Mononuclear cell (primary cell): ENCODE measurements around the gene FBXO48. TPM values are rescaled to one million over a fixed set of nuclear protein-coding genes. Genes with fewer than 3 reads are reported as not detected.
"Not testable (repeated sequence)": the region's sequence is repeated elsewhere in the genome, so short reads cannot be mapped to it uniquely, and the experiment has no call there.

ENCODE experiments used
- H3K27me3 ChIP-seq: 2 replicates; pipeline ENCODE4 v1.6.0; 2011; ENCODE audit warnings: low read length, control low read depth; ENCODE audit not compliant: insufficient read depth
- H3K4me1 ChIP-seq: 2 replicates; pipeline ENCODE4 v1.5.1; 2011; ENCODE audit warnings: mild to moderate bottlenecking, low read length, control low read depth; ENCODE audit not compliant: insufficient read depth
- H3K4me3 ChIP-seq: 2 replicates; pipeline ENCODE4 v1.5.1; 2011; ENCODE audit warnings: mild to moderate bottlenecking, low read length, moderate library complexity
- H3K9me3 ChIP-seq: 2 replicates; pipeline ENCODE4 v1.5.1; 2011; ENCODE audit warnings: low read depth, mild to moderate bottlenecking, control low read depth, low read length
- total RNA-seq: library from RNA; depleted of rRNA; stranded (reverse); fragments of >200 nt; gene quantifications from one replicate; pipeline ENCODE4 v1.2.3, GENCODE V29; 2012

FBXO48 gene
- 0.52 TPM for total RNA-seq

GRCh38 chr2:68467077-68467960 lies at the start of gene FBXO48, which contains the start of gene APLF:
Gene FBXO48 (minus strand): TSS chr2:68467294. CDS start chr2:68465145, 2,149 bp downstream.
Gene APLF (plus strand): TSS chr2:68467585. CDS start chr2:68467732, 147 bp downstream.
- H3K9me3 ChIP-seq, result no peaks in the 10 kb centered on the region
- peaks cover 24% of the 10 kb centered on the region for H3K4me1 ChIP-seq
- peak within 1 kb of the TSS; percentile 86 for H3K4me3 ChIP-seq

GRCh38 chr2:68516051-68516955 lies 49.2 kb upstream of the FBXO48 start:
- Histone ChIP-seq H3K9me3 (no peaks in the 10 kb centered on the region), H3K4me3 (no peak overlapping the region), H3K4me1 (no peaks in the 10 kb centered on the region), H3K27me3 (no peaks in the 10 kb centered on the region)

More at GRCh38 chr2:68467077-68467960, at the start of gene FBXO48, which contains the start of gene APLF:
- no peaks in the 10 kb centered on the region for H3K27me3 ChIP-seq

GRCh38 chr2:68514316-68514929 lies 47.3 kb upstream of the FBXO48 start:
- Histone ChIP-seq H3K4me3 (no peak overlapping the region), H3K4me1 (no peaks in the 10 kb centered on the region), H3K9me3 (no peaks in the 10 kb centered on the region), H3K27me3 (no peaks in the 10 kb centered on the region)

GRCh38 chr2:68512966-68513365 lies 45.9 kb upstream of the FBXO48 start:
- Histone ChIP-seq H3K4me1 (no peaks in the 10 kb centered on the region), H3K27me3 (no peaks in the 10 kb centered on the region), H3K9me3 (no peaks in the 10 kb centered on the region), H3K4me3 (no peak overlapping the region)

- no peaks in the 10 kb centered on the region for H3K9me3 ChIP-seq
- no peaks in the 10 kb centered on the region for H3K4me1 ChIP-seq
- H3K4me3 ChIP-seq, result no peak overlapping the region
- H3K27me3 ChIP-seq, result no peaks in the 10 kb centered on the region
These were observed 45.2 kb upstream of the FBXO48 start for GRCh38 chr2:68512326-68512725.

GRCh38 chr2:68506170-68506569 lies 39.1 kb upstream of the FBXO48 start:
- Histone ChIP-seq H3K4me3 (no peak overlapping the region), H3K4me1 (no peaks in the 10 kb centered on the region), H3K9me3 (no peaks in the 10 kb centered on the region), H3K27me3 (no peaks in the 10 kb centered on the region)

- no peaks in the 10 kb centered on the region for H3K9me3 ChIP-seq
- no peaks in the 10 kb centered on the region for H3K4me1 ChIP-seq
- no peaks in the 10 kb centered on the region for H3K27me3 ChIP-seq
- no peak overlapping the region for H3K4me3 ChIP-seq
These were observed 38.6 kb upstream of the FBXO48 start for GRCh38 chr2:68505603-68506159.

GRCh38 chr2:68501768-68502167 lies 34.7 kb upstream of the FBXO48 start:
- Histone ChIP-seq H3K4me3 (no peak overlapping the region), H3K27me3 (no peaks in the 10 kb centered on the region), H3K9me3 (peaks cover 3% of the 10 kb centered on the region), H3K4me1 (no peaks in the 10 kb centered on the region)

- Histone ChIP-seq H3K9me3 (peaks cover 10% of the 10 kb centered on the region), H3K27me3 (no peaks in the 10 kb centered on the region), H3K4me1 (no peaks in the 10 kb centered on the region), H3K4me3 (no peak overlapping the region)
These were observed 33.6 kb upstream of the FBXO48 start for GRCh38 chr2:68500649-68501048.

- Histone ChIP-seq H3K4me1 (no peaks in the 10 kb centered on the region), H3K9me3 (peaks cover 10% of the 10 kb centered on the region), H3K27me3 (no peaks in the 10 kb centered on the region), H3K4me3 (no peak overlapping the region)
These were observed 32.0 kb upstream of the FBXO48 start for GRCh38 chr2:68499133-68499532.

- Histone ChIP-seq H3K4me1 (no peaks in the 10 kb centered on the region), H3K9me3 (peaks cover 5% of the 10 kb centered on the region), H3K27me3 (no peaks in the 10 kb centered on the region), H3K4me3 (no peak overlapping the region)
These were observed 24.5 kb upstream of the FBXO48 start for GRCh38 chr2:68491582-68491981.

GRCh38 chr2:68489282-68489681 lies 22.2 kb upstream of the FBXO48 start:
- Histone ChIP-seq H3K4me1 (no peaks in the 10 kb centered on the region), H3K27me3 (no peaks in the 10 kb centered on the region), H3K9me3 (no peaks in the 10 kb centered on the region), H3K4me3 (no peak overlapping the region)

- not testable (repeated sequence) for H3K9me3 ChIP-seq, H3K27me3 ChIP-seq, H3K4me1 ChIP-seq, H3K4me3 ChIP-seq
These were observed 21.5 kb upstream of the FBXO48 start for GRCh38 chr2:68488605-68489004.

- H3K4me3 ChIP-seq, result no peak overlapping the region
- no peaks in the 10 kb centered on the region for H3K27me3 ChIP-seq
These were observed 20.8 kb upstream of the FBXO48 start for GRCh38 chr2:68487773-68488355.

More at GRCh38 chr2:68487773-68488355, 20.8 kb upstream of the FBXO48 start:
- no peaks in the 10 kb centered on the region for H3K9me3 ChIP-seq
- no peaks in the 10 kb centered on the region for H3K4me1 ChIP-seq
